Parathyroid adenoma (tissue), 2 donors: ENCODE measurements around the gene RPGR.

Source experiments
- H2AFZ ChIP-seq: fragments of 300-600 bp; sonication (generic); one replicate; pipeline ENCODE4 v1.7.0; 2017; ENCODE audit warnings: antibody characterized with exemption, mild to moderate bottlenecking
- H3K27ac ChIP-seq: fragments of 300-600 bp; sonication (generic); one replicate; pipeline ENCODE4 v1.7.0; 2017
- H3K27me3 ChIP-seq: fragments of 300-600 bp; sonication (generic); one replicate; pipeline ENCODE4 v1.7.0; 2017; ENCODE audit warnings: low read length; ENCODE audit not compliant: control insufficient read depth, insufficient read depth
- H3K36me3 ChIP-seq: fragments of 300-600 bp; sonication (generic); one replicate; pipeline ENCODE4 v1.7.0; 2017; ENCODE audit warnings: low read length; ENCODE audit not compliant: control insufficient read depth, insufficient read depth
- H3K4me1 ChIP-seq: fragments of 300-600 bp; sonication (generic); one replicate; pipeline ENCODE4 v1.7.0; 2017; ENCODE audit warnings: control low read depth
- H3K4me2 ChIP-seq: fragments of 300-600 bp; sonication (generic); one replicate; pipeline ENCODE4 v1.7.0; 2017; ENCODE audit warnings: low read length
- H3K4me3 ChIP-seq: fragments of 300-600 bp; sonication (generic); one replicate; pipeline ENCODE4 v1.7.0; 2017; ENCODE audit warnings: low read depth, low read length
- H3K79me2 ChIP-seq: fragments of 300-600 bp; sonication (generic); one replicate; pipeline ENCODE4 v1.7.0; 2017; ENCODE audit warnings: control low read depth
- H3K9ac ChIP-seq: fragments of 300-600 bp; sonication (generic); one replicate; pipeline ENCODE4 v1.7.0; 2017; ENCODE audit warnings: mild to moderate bottlenecking
- H3K9me3 ChIP-seq: fragments of 300-600 bp; sonication (generic); one replicate; pipeline ENCODE4 v1.7.0; 2017; ENCODE audit warnings: low read length; ENCODE audit not compliant: control insufficient read depth
- TF ChIP-seq, protein P1 (sequence below): fragments of 300-600 bp; sonication (generic); IDR thresholded peaks from one replicate; pipeline ENCODE4 v1.7.0; 2017; ENCODE audit warnings: antibody characterized with exemption, mild to moderate bottlenecking
- donor health status: primary hyperparathyroidism.

The RPGR gene

DNA sequence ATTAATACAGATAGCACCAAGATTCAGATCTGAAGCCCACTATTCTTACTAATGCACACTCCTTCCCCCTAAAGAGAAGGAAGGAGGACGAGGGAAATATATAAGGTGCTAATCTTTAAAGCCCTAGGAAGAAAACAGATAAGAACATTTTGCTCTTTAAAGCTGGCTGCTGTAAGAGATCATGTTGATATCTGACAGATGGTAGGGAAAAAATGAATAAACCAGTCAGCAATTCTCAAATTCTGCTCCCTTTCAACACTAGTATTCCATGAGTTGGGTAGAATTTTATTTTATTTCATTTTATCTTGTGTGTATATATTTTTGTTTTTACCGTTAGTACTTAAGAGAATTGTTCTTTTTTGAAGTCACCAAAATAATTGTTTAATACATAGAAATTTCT lies 44.3 kb upstream of the RPGR start:
- Histone ChIP-seq H3K4me3 (no peak overlapping the region), H3K4me1 (no peaks in the 10 kb centered on the region), H3K79me2 (no peaks in the 10 kb centered on the region), H3K27ac (no peak overlapping the region), H3K36me3 (no peaks in the 10 kb centered on the region), H3K9ac (no peak overlapping the region), H3K27me3 (no peaks in the 10 kb centered on the region), H2AFZ (no peak overlapping the region), H3K4me2 (no peak overlapping the region), H3K9me3 (no peaks in the 10 kb centered on the region)
- TF ChIP-seq, protein P1, sequence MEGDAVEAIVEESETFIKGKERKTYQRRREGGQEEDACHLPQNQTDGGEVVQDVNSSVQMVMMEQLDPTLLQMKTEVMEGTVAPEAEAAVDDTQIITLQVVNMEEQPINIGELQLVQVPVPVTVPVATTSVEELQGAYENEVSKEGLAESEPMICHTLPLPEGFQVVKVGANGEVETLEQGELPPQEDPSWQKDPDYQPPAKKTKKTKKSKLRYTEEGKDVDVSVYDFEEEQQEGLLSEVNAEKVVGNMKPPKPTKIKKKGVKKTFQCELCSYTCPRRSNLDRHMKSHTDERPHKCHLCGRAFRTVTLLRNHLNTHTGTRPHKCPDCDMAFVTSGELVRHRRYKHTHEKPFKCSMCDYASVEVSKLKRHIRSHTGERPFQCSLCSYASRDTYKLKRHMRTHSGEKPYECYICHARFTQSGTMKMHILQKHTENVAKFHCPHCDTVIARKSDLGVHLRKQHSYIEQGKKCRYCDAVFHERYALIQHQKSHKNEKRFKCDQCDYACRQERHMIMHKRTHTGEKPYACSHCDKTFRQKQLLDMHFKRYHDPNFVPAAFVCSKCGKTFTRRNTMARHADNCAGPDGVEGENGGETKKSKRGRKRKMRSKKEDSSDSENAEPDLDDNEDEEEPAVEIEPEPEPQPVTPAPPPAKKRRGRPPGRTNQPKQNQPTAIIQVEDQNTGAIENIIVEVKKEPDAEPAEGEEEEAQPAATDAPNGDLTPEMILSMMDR, result no peak

DNA sequence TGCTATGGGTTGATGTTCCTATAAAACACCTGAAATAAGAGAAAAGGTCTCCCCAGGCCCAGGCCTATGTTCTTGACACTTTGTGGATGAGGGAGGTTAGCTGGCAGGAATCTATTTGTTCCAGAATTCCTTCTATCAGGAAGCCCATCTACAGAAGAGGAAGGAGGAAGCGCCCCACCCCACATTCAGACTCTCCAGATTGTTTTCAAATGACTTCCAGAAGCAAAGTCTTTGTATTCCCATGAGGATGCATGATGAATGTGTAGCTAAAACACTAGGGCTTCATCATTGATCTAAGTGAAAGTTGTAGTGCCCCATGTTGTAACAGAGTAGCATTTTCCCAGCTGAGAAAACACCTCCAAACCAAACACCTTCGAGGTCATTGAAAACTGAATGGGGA lies 41.5 kb upstream of the RPGR start:
- no peaks in the 10 kb centered on the region for H3K9me3 ChIP-seq
- no peak overlapping the region for H3K4me2 ChIP-seq
- TF ChIP-seq, protein P1, result no peak
- H3K36me3 ChIP-seq, result no peaks in the 10 kb centered on the region
- no peak overlapping the region for H2AFZ ChIP-seq
- H3K27me3 ChIP-seq, result no peaks in the 10 kb centered on the region
- no peaks in the 10 kb centered on the region for H3K4me1 ChIP-seq
- H3K27ac ChIP-seq, result no peak overlapping the region
- H3K4me3 ChIP-seq, result no peak overlapping the region
- H3K79me2 ChIP-seq, result no peaks in the 10 kb centered on the region
- no peak overlapping the region for H3K9ac ChIP-seq

DNA sequence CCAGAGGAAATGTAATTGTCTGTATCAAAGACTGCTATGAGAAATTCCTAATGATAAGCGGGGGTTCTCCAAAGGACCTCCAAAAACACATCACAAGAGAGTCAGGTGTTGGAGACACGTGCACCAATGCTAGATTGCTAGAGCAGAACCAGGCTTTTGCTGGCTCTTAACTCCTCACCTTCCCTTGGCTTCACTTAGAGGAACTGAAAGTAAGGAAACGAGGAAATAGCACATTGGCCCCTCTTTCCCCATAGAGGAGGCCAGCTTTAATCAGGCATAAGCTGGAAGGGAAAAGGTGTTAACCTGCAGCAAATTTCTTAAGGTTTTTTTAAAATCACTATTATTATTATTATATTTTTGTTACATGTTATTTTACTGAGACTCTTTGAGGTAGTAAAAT lies 38.6 kb upstream of the RPGR start:
- no peak overlapping the region for H3K4me2 ChIP-seq
- TF ChIP-seq, protein P1, result no peak
- H3K36me3 ChIP-seq, result no peaks in the 10 kb centered on the region
- H3K4me3 ChIP-seq, result no peak overlapping the region
- H3K27me3 ChIP-seq, result no peaks in the 10 kb centered on the region
- no peak overlapping the region for H3K27ac ChIP-seq
- H2AFZ ChIP-seq, result no peak overlapping the region
- H3K79me2 ChIP-seq, result no peaks in the 10 kb centered on the region
- no peaks in the 10 kb centered on the region for H3K9me3 ChIP-seq
- no peaks in the 10 kb centered on the region for H3K4me1 ChIP-seq
- H3K9ac ChIP-seq, result no peak overlapping the region

DNA sequence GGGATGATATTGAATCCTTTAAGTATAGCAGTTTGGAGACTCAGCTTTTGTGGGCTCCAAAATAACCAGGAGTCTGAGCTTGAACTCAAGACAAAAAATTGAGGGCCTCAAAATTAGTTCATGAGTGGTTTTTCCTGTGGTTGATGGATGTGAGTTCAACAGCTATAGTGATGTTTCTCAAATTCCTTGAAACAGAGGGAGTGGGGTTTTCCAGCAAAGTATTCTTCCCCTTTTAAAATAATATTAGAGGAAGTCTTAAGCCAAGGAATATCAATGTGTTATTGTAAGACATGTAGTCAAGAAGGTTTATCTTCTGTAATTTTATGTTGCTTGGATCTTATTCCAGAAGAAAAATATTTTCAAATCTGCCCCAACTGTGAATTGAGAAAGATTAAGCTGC lies 35.7 kb upstream of the RPGR start:
- no peak overlapping the region for H3K4me3 ChIP-seq
- H2AFZ ChIP-seq, result no peak overlapping the region
- H3K9ac ChIP-seq, result no peak overlapping the region
- H3K9me3 ChIP-seq, result no peaks in the 10 kb centered on the region
- no peaks in the 10 kb centered on the region for H3K27me3 ChIP-seq
- TF ChIP-seq, protein P1, result no peak
- H3K4me2 ChIP-seq, result no peak overlapping the region
- no peaks in the 10 kb centered on the region for H3K79me2 ChIP-seq
- no peaks in the 10 kb centered on the region for H3K36me3 ChIP-seq
- H3K4me1 ChIP-seq, result no peaks in the 10 kb centered on the region
- no peak overlapping the region for H3K27ac ChIP-seq

DNA sequence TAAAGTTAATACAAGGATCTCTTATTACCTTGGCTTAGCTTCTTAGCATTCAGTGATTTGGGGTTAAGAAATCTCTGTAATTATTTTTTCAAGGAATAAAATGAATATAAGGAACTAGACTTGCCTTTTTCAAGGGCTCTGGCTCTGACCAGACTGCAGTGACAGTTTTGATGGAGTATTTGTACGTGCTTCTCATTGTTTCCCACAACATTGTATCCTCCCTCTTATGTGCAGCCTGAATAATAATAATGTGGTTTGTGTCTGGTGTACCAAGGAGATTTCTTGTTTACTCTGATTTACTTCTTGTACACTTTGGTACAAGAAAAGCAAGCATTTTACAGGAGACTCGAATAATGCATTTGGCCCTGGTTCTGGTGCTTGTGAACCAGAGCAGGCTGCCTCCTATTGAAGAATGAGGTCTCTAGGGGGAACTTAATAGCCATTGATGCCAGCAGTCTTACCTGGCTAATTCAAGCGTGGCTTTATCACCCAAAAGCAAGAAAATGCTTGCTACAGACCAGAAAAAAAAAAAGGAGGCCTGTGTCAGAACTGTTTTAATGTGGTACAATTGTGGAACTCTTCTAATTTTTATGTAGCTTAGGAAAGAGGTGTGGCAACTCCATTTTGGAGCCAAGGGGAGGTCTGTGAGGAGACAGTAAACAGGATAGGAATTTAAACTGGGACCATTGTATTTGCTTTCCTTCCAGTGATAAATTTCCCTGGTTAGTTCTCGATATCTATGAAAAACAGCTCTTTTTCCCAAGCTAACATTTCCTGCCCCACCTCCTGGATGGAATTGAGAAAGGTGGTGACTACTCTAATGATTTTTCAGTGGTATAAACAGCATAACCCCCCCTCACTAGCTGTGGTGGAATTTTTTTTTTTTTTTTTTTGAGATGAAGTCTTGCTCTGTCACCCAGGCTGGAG lies 30.7 kb upstream of the RPGR start:
- Histone ChIP-seq H3K4me2 (no peak overlapping the region), H3K9me3 (no peaks in the 10 kb centered on the region), H3K36me3 (no peaks in the 10 kb centered on the region), H3K4me1 (no peaks in the 10 kb centered on the region), H3K27me3 (no peaks in the 10 kb centered on the region), H3K4me3 (no peak overlapping the region), H3K27ac (no peak overlapping the region), H3K9ac (no peak overlapping the region), H3K79me2 (no peaks in the 10 kb centered on the region), H2AFZ (no peak overlapping the region)
- TF ChIP-seq, protein P1, result no peak
